Stimulated activated CD4-positive, alpha-beta T cell treated with anti-CD3 and anti-CD28 coated beads, Interleukin-15, amount 100 ng/mL, for 24 hours (primary cell): Measurements from ENCODE around the gene CMBL.
"Not testable (repeated sequence)": the region's sequence is repeated elsewhere in the genome, so short reads cannot be mapped to it uniquely, and the experiment has no call there.

Experiments
- DNase-seq: peaks from one replicate; pipeline ENCODE4 v3.0.0-alpha.2; 2020

CMBL gene

DNA sequence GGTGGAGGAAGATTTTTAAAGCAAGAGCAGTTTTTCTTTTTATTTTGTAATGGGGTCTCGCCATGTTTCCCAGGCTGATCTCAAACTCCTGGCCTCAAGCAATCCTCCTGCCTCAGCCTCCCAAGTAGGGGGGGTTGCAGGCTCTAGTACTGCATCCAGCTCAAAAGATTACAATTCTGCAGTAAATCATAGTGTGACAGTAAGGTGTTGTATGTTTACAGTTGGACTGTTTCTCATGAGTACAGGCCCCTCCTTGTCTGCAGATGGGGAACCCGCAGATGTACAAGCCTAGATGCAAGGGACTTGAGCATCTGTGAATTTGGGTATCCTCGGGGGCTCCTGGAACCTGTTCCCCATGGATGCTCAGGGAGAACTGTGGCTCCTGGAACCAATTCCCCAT lies 54.3 kb downstream of the CMBL start:
- DNase-seq = no peak

DNA sequence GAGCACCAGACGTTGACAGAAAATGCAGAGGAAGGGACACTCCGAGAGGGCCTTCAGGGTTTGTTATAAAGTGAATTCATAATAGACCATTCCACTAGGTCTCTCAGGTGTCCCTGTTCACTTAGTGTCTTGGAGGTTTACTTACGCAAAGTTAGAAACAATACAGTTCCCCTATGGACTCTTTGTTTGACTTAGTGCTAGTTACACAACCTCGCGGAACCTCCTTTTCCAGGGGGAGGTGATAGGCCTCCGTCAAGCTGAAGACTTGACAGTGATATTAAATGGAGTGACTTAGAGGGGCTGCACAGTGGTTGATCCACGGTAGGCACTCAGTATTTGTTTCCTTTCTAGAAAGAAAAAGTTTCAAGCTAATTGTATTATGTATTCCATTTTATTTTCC lies 56.3 kb downstream of the CMBL start:
- DNase-seq = no peak

DNA sequence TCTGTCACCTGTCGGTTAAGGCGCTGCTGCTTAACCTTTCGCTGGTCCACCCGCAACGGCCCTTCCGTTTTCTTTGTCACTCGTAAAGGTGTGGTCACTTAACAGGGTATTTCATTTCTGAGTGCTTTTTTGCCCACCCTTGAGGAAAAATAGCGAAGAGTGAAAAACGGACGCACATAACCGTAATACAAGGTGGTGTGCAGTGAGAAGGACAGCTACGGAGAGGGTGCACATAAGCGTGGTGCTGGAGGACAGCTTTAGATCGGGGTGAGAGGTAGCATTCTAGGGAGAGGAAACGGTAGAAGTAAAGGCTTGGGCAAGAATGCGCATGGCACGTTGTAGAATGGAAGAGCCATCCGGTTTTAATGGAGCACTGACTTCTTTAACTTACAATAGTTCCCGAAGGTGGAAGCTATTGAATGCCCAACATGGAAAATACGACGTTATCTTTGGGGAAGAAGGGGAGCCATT lies 56.9 kb downstream of the CMBL start:
- no peak for DNase-seq

DNA sequence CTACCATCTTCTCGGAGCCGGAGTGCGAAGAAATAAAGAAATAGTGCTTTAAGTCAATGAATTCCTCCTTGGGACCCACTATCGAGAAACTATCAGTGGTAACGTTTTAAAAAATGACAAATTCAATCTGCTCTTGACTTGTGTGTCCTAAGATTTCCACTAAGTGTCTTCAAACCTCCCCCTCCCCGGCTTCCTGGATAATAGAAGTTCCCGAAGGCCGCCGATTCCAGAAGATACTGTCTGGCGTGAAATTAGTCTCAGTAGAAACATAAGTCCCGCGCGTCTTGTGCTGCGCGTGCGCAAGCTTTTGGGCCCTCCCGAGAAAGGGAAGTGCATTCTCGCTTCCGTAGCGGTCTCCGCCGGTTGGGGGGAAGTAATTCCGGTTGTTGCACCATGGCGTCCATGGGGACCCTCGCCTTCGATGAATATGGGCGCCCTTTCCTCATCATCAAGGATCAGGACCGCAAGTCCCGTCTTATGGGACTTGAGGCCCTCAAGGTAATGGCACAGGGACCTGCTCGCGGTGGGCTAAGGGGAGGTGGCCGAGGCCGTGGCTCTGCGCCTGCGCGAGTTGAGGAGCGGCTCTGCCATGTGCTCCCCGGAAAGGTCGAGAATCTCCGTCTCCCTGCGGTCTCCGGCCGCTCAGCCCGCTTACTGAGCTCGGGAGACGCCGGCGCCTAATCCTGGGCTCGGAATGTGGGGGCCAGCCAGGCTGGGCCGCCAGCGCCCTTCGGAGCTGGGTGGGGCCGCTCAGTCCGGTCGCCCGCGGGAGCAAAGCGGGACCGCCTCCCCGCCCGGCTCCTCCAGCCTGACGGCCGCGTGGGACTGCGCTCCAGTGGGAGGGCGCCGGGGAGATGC lies 57.5 kb downstream of the CMBL start, which contains the start of gene CCT5:
CCT5 (plus strand) TSS at position 333 of the 858 bp plus-strand sequence; CDS start at position 394, 61 bp downstream.
- DNase-seq = peak; percentile 90

DNA sequence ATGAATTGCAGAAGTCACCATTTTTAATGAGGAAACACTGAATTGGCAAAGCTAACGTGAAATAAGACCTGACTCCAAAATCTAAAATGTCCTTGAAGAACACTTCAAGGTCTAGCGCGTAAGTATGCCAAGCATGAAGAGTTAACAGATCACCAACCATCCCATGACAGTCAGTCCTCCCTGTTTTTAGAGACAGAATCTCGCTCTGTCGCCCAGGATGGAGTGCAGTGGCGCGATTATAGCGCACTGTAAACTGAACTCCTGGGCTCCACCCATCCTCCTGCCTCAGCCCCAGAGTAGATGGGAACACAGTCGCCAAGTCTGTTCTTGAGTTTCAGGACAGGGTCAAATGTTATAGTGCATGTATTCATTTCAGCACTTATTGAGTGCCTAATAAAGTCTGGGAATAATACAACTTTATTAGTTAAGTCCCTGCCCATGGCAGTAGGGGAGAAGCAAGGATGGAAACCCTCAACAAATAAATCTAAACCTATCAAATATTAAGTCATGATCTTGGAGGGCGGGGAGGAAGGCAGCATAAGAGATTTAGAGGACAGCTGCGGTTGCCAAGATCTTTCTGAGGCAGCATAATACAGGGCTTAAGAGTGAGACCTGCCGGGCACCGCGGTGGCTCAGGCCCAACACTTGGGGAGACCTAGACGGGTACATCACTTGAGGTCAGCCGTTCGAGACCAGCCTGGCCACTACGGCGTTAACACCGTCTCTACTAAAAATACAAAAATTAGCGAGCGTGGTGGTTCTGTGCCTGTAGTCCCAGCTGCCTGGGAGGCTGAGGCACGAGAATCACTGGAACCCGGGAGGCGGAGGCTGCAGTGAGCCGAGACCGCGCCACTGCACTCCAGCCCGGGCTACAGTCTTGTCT lies 59.1 kb downstream of the CMBL start:
- DNase-seq = no peak

DNA sequence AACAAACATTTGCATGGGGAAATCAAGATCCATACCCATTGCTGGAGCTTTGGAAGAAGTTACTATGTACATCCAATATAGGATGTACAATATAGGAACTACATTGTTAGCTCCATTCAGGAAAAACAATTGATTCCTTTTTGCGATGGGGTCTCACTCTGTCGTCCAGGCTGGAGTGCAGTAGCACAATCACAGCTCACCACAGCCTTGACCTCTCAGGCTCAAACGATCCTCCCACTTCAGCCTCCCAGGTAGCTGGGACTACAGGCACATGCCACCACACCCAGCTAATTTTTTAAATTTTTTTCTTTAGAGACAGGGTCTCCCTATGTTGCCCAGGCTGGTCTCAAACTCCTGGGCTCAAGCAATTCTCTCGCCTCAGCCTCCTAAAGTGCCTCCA lies 60.5 kb downstream of the CMBL start:
- not testable (repeated sequence) for DNase-seq

DNA sequence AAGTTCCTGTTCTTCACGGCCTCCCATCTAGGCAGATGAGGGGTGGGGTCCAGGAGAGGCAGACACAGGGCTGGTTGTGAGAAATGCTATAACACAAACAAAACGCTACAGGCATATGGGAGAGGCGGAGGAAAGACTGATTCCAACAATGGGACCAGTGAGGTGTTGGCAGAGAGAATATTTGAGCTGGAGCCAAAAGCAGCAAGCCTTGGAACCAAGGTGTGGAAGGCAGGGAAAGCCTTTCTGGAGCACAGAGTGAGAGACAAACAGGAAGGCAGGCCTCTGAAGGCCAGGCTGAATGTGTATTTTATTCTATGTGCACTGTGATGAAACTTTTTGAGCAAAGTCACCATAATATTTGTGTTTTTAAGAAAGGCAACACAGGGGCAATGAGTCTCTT lies 60.9 kb downstream of the CMBL start:
- no peak for DNase-seq

DNA sequence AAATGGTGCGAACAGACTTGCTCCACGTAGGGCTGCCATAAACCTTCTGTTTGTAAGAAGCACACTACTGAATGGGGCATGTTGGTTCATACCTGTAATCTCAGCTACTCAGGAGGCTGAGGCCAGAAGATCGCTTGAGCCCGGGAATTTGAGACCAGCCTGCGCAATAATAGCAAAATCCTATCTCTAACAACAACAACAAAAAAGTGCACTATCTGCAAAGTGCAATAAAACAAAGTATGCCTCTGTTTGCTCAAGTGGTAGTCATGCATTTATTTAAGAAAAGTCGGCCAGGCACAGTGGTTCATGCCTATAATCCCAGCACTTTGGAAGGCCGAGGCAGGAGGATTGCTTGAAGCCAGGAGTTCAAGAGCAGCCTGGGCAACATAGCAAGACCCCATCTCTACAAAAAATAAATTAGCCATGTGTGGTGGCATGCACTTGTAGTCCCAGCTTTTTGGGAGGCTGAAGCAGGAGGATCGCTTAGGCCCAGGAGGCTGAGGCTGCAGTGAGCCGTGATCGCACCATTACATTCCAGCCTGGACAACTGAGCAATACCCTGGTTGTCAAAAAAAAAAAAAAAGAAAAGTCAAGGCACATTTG lies 63.3 kb downstream of the CMBL start:
- no peak for DNase-seq

DNA sequence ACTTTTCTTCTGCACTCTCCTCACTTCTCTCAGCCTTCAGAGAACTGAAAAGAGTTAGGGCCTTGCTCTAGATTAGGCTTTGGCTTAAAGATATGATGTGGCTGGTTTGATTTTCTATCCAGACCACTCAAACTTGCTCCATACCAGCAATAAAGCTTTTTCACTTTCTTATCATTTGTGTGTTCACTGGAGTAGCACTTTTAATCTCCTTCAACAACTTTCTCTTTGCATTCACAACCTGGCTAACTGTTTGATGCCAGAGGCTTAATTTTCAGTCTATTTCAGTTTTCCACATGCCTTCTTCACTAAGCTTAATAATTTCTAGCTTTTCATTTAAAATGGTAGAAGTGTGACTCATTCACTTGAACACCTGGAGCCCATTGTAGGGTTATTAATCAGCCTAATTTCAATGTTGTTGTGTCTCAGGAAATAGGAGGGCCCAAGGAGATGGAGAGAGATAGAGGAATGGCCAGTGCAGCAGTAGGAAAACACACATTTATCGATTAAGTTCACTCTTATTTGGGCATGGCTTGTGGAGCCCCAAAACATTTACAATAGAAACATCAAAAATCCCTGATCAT lies 64.0 kb downstream of the CMBL start:
- no peak for DNase-seq

DNA sequence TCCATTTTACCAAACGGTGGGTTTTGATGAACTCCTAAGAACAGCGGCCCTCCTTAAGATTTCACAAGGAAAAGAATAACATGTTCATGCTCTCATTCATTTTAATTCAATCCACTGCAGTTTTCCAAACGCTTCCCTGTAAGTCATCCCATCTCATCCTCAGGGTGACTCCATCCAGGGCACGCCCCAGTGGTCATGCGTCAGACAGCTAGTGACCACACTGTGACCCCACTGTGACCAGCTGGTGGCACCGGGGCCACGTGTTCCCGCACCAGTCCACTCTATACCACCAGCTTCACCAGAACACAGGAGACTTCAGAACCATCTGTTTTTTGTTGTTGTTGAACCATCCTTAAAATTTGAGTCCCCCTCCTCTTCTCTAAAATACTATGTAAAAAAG lies 72.4 kb downstream of the CMBL start:
- no peak for DNase-seq

DNA sequence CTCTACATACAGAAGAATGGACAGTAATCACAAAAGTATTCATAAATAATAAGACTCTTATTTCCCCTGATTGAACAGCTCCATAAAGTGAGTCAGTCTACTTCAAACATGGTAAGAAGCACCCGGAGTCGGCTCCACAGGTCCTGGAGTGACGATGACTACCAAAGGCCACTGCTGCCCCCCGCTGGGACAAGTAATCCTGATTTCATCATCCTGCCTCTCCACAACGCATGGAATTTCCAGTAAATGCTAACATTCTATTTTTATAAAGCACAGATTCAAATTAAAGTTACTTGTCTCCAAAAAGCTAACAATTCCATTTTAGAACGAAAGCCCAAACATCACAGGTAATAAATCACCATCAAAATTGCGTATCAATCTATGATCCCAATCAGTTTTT lies 74.2 kb downstream of the CMBL start:
- DNase-seq = no peak

DNA sequence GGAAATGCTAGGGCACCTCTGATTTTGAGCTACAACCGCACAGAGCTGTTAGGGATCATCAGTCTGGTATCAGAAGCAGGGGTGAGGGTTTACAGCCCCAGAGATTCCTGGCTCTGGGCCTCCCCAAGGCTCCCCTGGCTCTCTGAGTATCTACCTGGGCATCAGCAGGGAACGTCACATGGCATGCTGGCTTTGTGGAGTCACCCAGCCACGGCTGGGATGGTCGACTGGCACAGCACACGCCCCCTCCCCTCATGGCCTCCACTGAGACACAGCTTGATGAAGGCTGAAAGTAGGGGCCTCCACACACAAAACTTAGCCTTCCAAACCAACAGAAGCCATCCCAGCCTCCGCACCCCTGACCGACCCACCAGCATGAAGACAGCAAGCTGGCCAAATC lies 74.7 kb downstream of the CMBL start:
- DNase-seq = no peak

DNA sequence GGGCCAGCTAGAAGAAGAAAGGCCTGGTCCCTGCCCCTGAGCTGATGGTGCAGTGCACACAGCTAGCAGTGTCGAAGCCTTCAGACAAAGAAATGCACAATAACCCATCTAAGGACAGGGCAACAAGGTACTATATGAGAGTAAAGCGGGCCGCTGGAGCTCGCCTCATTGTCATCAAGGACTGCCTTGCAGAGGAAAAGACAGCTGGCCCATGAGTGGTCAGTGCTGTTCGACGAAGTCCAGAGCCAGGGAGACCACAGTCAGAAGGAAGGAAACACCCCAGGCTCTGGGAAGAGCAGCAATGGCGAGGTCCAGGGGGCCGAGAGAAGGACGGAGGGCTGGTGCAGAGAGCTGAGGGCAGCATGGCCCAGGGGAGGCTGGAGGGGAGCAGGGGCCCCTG lies 75.3 kb downstream of the CMBL start:
- DNase-seq = no peak

DNA sequence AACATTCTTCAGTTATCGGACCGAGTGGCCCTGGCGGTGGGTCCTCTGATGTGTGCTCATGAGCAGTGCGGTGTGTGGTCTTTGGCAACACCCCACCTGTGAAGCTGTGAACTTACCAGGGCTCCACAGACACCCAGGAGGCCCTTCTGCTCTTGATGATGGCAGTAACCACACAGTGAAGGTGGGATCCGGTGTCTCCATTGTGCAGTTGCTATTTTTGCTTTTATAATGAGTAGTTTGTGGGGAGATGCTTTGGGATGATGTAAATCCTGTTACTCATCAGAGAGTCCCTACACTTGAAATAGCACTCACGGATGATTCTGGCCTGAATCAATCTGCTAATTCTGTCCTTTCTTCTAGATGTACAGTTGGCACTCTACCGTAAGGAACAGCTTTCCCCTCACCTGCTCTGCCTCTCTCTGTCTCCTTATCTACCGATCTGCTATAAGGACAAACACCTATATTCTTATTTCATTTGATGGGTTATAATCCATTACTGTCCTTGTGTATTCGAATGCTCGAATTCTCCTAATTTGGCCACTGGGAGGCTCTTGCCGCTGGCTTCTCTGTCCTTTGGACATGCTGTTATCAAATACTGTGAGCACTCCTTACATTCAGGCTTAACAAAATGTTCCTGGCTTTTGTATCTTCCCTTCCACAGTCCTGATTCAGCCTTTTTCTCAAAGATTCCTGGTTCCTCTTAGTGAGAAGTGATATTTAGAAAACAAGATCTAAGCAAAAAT lies 78.2 kb downstream of the CMBL start:
- DNase-seq = no peak

DNA sequence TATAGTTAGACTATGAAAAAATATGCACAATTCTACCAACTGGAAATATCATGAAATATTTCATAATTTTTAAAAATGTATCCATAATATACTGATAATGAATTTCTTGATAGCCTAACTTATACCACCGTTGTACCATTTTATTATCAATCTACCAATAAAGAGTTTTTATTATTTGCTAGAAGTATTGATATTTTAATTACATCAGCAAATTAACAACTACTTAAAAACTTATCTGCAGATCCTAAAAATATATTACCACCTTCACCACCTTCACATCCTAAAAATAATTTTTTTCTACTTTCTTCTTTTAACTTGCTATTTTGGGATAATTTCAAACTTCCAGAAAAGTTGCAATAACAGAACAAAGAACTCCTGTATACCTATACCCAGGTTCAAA lies 79.4 kb downstream of the CMBL start:
- DNase-seq = no peak
